ENCODE results near the gene RASGRF2.

Gene RASGRF2

DNA sequence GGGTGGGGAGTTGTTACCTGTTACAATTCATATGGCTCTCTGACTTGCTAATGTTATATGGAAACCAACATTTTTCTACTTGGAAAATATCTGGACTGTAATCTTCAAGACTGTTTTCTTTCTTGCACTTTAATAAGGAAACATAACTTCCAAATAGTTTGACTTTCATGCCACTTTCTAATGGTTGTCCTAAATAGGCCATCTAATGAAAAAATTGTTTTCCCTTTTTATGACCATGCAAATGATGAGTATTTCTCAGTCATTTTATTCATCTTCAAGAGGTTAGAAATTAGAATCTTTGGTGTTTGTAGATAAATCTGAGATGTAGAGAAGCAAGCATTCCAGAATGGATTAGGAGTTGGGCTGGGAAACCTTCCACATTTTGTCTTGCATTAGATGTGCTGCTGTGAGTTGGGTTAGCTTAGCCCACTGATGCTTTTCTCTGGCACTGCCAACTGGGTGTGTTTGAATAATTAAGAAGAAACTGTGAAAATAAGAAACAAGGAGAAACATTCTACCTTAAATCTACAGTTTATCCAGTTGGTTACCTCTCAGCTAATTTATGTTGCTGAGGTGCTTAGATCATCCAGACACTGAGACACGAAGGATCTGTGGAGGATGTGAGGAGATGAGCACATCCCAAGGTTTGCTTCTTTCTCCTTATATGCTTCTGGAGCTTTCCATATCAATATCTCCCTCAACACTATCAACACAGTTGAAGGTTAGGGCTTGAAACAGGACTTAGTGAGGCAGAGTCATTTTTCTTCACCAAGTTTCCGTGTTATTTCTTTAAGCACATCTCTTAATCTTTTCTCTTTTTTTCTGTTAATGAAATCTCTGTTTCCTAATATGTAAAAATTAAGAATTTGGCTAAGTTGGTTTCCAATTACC, 2.7 kb downstream of the RASGRF2 start:
- Histone ChIP-seq H3K4me3 (ENCODE audit: low read depth, low read length) (no peak overlapping the region), H3K9ac (no peak overlapping the region), H3K79me2 (no peaks in the 10 kb centered on the region), H3K27ac (no peak overlapping the region), H3K27me3 (ENCODE audit: control insufficient read depth, insufficient read depth, low read length) (no peaks in the 10 kb centered on the region), H3K4me1 (no peaks in the 10 kb centered on the region), H2AFZ (no peak overlapping the region), H3K9me3 (ENCODE audit: control insufficient read depth, low read length) (no peaks in the 10 kb centered on the region), H3K4me2 (ENCODE audit: low read length) (no peak overlapping the region), H3K36me3 (ENCODE audit: control insufficient read depth, insufficient read depth, low read length) (no peaks in the 10 kb centered on the region)
- TF ChIP-seq, protein P1, sequence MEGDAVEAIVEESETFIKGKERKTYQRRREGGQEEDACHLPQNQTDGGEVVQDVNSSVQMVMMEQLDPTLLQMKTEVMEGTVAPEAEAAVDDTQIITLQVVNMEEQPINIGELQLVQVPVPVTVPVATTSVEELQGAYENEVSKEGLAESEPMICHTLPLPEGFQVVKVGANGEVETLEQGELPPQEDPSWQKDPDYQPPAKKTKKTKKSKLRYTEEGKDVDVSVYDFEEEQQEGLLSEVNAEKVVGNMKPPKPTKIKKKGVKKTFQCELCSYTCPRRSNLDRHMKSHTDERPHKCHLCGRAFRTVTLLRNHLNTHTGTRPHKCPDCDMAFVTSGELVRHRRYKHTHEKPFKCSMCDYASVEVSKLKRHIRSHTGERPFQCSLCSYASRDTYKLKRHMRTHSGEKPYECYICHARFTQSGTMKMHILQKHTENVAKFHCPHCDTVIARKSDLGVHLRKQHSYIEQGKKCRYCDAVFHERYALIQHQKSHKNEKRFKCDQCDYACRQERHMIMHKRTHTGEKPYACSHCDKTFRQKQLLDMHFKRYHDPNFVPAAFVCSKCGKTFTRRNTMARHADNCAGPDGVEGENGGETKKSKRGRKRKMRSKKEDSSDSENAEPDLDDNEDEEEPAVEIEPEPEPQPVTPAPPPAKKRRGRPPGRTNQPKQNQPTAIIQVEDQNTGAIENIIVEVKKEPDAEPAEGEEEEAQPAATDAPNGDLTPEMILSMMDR (IDR thresholded peaks at IDR 0.05) = no peak

DNA sequence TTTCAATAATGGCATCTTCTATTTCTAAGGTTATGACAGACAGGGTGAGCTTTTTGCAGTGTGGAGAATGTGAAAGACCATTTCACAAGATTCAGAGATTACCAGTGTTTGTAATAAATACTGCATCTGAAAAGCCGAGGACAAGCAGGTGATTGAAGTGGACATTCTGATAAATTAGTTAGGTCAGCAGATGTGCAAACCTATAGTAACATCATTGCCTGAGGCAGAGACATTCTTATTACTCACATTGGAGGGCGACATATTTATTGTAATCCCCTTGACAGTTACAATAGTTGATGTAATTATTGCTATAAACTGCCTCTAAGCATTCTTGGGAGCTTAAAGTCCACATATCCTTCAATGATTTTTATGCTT, 3.3 kb downstream of the RASGRF2 start:
- H3K4me1 ChIP-seq = no peaks in the 10 kb centered on the region
- no peaks in the 10 kb centered on the region for H3K27me3 ChIP-seq (ENCODE audit: control insufficient read depth, insufficient read depth, low read length)
- TF ChIP-seq, protein P1 (IDR thresholded peaks at IDR 0.05) = no peak
- no peak overlapping the region for H2AFZ ChIP-seq
- H3K9me3 ChIP-seq (ENCODE audit: control insufficient read depth, low read length) = no peaks in the 10 kb centered on the region
- no peak overlapping the region for H3K4me3 ChIP-seq (ENCODE audit: low read depth, low read length)
- H3K79me2 ChIP-seq = no peaks in the 10 kb centered on the region
- no peak overlapping the region for H3K27ac ChIP-seq
- no peak overlapping the region for H3K4me2 ChIP-seq (ENCODE audit: low read length)
- H3K36me3 ChIP-seq (ENCODE audit: control insufficient read depth, insufficient read depth, low read length) = no peaks in the 10 kb centered on the region
- H3K9ac ChIP-seq = no peak overlapping the region

DNA sequence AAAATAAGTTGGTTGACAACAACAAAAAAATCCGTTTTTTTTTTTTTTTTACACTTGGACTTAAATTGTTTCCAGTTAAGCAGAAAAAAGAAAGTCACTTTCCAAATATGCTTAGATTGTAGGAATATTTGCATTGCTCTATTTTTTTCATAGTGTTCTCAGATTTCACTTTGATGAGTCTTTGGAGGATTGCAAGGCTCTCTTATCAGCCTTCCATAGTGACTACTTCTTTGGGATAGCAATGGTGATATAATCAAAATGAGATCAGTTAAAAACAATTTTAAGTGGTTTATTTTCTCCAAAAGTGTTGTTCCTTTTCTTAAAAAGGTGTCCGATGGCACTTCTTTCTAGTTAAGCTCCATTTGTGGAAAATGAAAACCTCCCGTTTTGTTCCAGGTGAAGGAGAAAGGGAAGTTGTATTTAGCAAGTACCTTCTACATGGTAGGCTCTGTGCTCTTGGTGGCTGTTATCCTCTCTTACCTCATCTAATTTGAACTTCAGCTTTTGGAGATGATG, 3.9 kb downstream of the RASGRF2 start:
- Histone ChIP-seq H2AFZ (no peak overlapping the region), H3K4me3 (ENCODE audit: low read depth, low read length) (peak overlapping the region; percentile 6), H3K4me1 (no peaks in the 10 kb centered on the region), H3K27me3 (ENCODE audit: control insufficient read depth, insufficient read depth, low read length) (no peaks in the 10 kb centered on the region), H3K36me3 (ENCODE audit: control insufficient read depth, insufficient read depth, low read length) (no peaks in the 10 kb centered on the region), H3K9ac (no peak overlapping the region), H3K27ac (no peak overlapping the region), H3K79me2 (no peaks in the 10 kb centered on the region), H3K4me2 (ENCODE audit: low read length) (no peak overlapping the region), H3K9me3 (ENCODE audit: control insufficient read depth, low read length) (no peaks in the 10 kb centered on the region)
- TF ChIP-seq, protein P1 (IDR thresholded peaks at IDR 0.05) = no peak

DNA sequence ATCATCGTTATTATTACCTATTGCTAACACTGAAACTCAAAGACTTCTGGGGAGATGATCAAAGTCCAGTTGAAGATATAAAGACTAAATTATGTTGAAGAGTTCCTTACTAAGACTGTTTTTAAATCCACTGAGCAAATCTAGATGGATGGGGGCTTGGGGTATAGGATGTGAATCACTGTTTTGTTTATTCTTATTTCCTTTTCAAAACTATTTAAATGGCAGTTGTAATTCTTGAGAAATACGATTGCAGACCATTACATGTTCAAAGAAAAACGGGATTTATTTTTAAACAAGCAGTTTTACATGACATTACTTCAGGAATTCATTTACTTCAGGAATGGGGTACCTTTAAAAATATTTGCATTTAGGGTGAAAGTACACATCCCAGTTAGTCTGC, 4.3 kb downstream of the RASGRF2 start:
- H2AFZ ChIP-seq = no peak overlapping the region
- H3K36me3 ChIP-seq (ENCODE audit: control insufficient read depth, insufficient read depth, low read length) = no peaks in the 10 kb centered on the region
- TF ChIP-seq, protein P1 (IDR thresholded peaks at IDR 0.05) = no peak
- no peaks in the 10 kb centered on the region for H3K9me3 ChIP-seq (ENCODE audit: control insufficient read depth, low read length)
- no peak overlapping the region for H3K4me2 ChIP-seq (ENCODE audit: low read length)
- H3K27me3 ChIP-seq (ENCODE audit: control insufficient read depth, insufficient read depth, low read length) = no peaks in the 10 kb centered on the region
- H3K79me2 ChIP-seq = no peaks in the 10 kb centered on the region
- no peak overlapping the region for H3K27ac ChIP-seq
- peak overlapping the region; percentile 6 for H3K4me3 ChIP-seq (ENCODE audit: low read depth, low read length)
- no peaks in the 10 kb centered on the region for H3K4me1 ChIP-seq
- H3K9ac ChIP-seq = no peak overlapping the region

Data from parathyroid adenoma (tissue), 2 donors.